Cardiac ventricle fibroblast (primary cell): ENCODE measurements around the gene AFTPH. TPM values are rescaled to one million over a fixed set of nuclear protein-coding genes. Genes with fewer than 3 reads are reported as not detected.

Experiments
- total RNA-seq: library from RNA; depleted of rRNA; stranded (reverse); fragments of >200 nt; gene quantifications from 2 replicates; pipeline ENCODE4 v1.2.3, GENCODE V29; 2015

Gene AFTPH
- 5.6 and 7.5 TPM in 2 replicates for total RNA-seq

DNA sequence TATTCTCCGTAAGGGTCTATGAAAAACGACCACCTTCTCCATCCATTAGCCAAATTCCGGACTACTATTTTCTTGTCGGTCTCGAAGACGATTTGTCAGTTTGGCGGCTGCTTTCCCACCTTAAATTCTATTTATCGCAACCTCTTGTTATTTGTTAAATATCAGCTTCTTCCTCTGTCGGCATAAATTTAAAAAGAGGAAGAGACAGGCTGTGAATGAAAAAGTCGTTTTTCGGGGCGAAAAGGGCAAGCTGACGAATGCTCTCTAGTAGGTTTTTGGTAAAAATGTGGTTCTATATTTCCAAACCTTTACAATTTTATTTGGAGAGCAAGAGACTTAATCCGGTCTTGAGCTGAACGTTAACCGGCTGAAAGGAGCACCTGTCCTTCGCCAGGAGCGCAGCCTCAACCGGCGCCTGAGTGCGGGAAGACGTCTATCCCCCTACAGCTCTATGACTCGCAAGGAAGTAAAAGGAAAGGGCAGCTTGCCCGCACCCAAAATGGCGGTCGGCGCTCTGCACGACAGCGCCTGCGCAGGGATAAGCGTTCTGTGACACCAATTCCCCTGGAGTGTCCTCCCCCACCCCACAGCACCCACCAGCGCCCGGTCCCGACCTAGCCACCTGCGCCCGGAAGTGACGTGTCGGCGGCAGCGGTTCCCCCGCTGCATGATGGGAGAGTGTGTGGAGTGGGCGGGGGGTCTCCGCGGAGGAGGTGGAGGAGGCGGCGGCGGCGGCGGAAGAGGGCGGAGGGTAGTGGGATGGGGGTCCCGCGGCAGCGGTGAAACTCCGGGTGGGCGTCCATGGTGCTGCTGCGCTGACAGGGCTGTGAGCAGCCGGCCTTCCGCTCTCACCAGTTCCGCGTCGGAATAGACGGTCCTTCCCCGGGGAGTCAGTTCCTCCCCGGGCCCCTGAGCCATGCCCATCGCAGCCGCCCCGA lies at the start of gene AFTPH:
TSS of gene AFTPH (plus strand) at position 663 of the 938 bp plus-strand sequence. CDS start 27,147 bp downstream, outside the sequence.

Other genes starting within 250 kb of the AFTPH start
- gene LGALSL, start 70.2 kb upstream of the AFTPH start, total RNA-seq, result 5.7 and 7.6 TPM in 2 replicates
- 12.8 and 14.0 TPM in 2 replicates for gene SERTAD2, start 129.6 kb downstream of the AFTPH start, total RNA-seq